SK-N-SH treated with all-trans-retinoic acid at 6 μM for 48 hours (cell line): Measurements from ENCODE around the gene GNA14.

Experiments used
- ATAC-seq: fragments of 200-7000 bp; cut with Tn5 transposase; 3 replicates; pipeline ENCODE4 v1.9.1; 2020; ENCODE audit warnings: mild to moderate bottlenecking, moderate library complexity
- BACH2 ChIP-seq: fragments of 250-450 bp; sonication (Bioruptor Pico); IDR thresholded peaks from 2 replicates; pipeline ENCODE4 v1.9.0; 2021; ENCODE audit warnings: mild to moderate bottlenecking, borderline replicate concordance
- ESRRG ChIP-seq: fragments of 250-450 bp; sonication (Bioruptor Pico); IDR thresholded peaks from 2 replicates; pipeline ENCODE4 v1.6.1; 2021; ENCODE audit warnings: mild to moderate bottlenecking
- GLIS3 ChIP-seq: fragments of 250-450 bp; sonication (Bioruptor Pico); IDR thresholded peaks from 2 replicates; pipeline ENCODE4 v1.5.0; 2020; ENCODE audit warnings: mild to moderate bottlenecking, moderate library complexity
- ISL1 ChIP-seq: fragments of 250-450 bp; sonication (Bioruptor Pico); IDR thresholded peaks from 2 replicates; pipeline ENCODE4 v2.1.2; 2022; ENCODE audit warnings: mild to moderate bottlenecking, moderate library complexity
- OSR1 ChIP-seq: fragments of 250-450 bp; sonication (Bioruptor Pico); IDR thresholded peaks from 2 replicates; pipeline ENCODE4 v1.8.0; 2022; ENCODE audit warnings: moderate library complexity, mild to moderate bottlenecking, inconsistent platforms
- PATZ1 ChIP-seq: fragments of 250-450 bp; sonication (Bioruptor Pico); IDR thresholded peaks from 2 replicates; pipeline ENCODE4 v1.8.0; 2020; ENCODE audit warnings: mild to moderate bottlenecking, moderate library complexity, borderline replicate concordance
- POU6F1 ChIP-seq: fragments of 250-450 bp; sonication (Bioruptor Pico); IDR thresholded peaks from 2 replicates; pipeline ENCODE4 v1.8.0; 2021; ENCODE audit warnings: low read depth, mild to moderate bottlenecking, moderate library complexity, borderline replicate concordance
- PPARA ChIP-seq: fragments of 250-450 bp; sonication (Bioruptor Pico); IDR thresholded peaks from 2 replicates; pipeline ENCODE4 v1.5.0; 2020; ENCODE audit warnings: mild to moderate bottlenecking, borderline replicate concordance
- RARB ChIP-seq: fragments of 250-450 bp; sonication (Bioruptor Pico); IDR thresholded peaks from 2 replicates; pipeline ENCODE4 v1.8.0; 2021; ENCODE audit warnings: mild to moderate bottlenecking, moderate library complexity
- SNAI2 ChIP-seq: fragments of 250-450 bp; sonication (Bioruptor Pico); IDR thresholded peaks from 2 replicates; pipeline ENCODE4 v1.5.0; 2020; ENCODE audit warnings: mild to moderate bottlenecking, moderate library complexity
- TCF4 ChIP-seq: fragments of 250-450 bp; sonication (Bioruptor Pico); IDR thresholded peaks from 2 replicates; pipeline ENCODE4 v1.8.0; 2021; ENCODE audit warnings: mild to moderate bottlenecking, moderate library complexity, borderline replicate concordance
- TOX ChIP-seq: fragments of 250-450 bp; sonication (Bioruptor Pico); IDR thresholded peaks from 2 replicates; pipeline ENCODE4 v1.8.0; 2021; ENCODE audit warnings: mild to moderate bottlenecking, moderate library complexity, borderline replicate concordance
- TSHZ2 ChIP-seq: fragments of 250-450 bp; sonication (Bioruptor Pico); IDR thresholded peaks from 2 replicates; pipeline ENCODE4 v1.5.0; 2020; ENCODE audit warnings: mild to moderate bottlenecking, moderate library complexity
- ZC3H10 ChIP-seq: fragments of 250-450 bp; sonication (Bioruptor Pico); IDR thresholded peaks from 2 replicates; pipeline ENCODE4 v1.5.1; 2021; ENCODE audit warnings: mild to moderate bottlenecking, moderate library complexity
- ZFP3 ChIP-seq: fragments of 250-450 bp; sonication (Bioruptor Pico); IDR thresholded peaks from 2 replicates; pipeline ENCODE4 v1.5.0; 2020; ENCODE audit warnings: mild to moderate bottlenecking, moderate library complexity
- ZNF8 ChIP-seq: fragments of 450-650 bp; formaldehyde crosslinking; IDR thresholded peaks from 2 replicates; pipeline ENCODE4 v1.5.0; 2020; ENCODE audit warnings: mild to moderate bottlenecking, moderate library complexity
- TF ChIP-seq, protein P1 (sequence below): fragments of 250-450 bp; sonication (Bioruptor Pico); IDR thresholded peaks from 2 replicates; pipeline ENCODE4 v1.5.1; 2020; ENCODE audit warnings: low read depth, mild to moderate bottlenecking, moderate library complexity

GNA14 gene

DNA sequence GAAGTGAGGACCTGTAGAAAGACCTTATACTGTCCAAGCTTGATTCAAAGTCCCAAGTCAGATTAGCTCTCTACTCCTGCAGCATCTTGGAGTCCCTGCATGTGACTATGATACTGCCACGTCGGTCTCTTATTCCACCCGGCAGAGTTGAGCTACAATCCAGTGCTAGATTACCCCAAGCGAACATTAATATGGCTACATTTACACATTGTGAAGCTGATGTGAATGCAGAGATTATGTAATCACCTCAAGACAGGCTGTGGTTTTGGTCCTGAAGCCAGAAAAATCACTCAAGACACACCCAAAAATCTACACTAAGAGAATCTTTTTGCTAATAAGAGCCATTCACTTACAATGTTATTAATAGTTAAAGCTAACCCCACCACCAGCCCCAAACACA is 116.7 kb downstream of the GNA14 start:
- no peak for ATAC-seq
- TF ChIP-seq TOX (CRISPR knock-in tag): no peak
- no peak for TF ChIP-seq TCF4 (CRISPR knock-in tag)
- TF ChIP-seq GLIS3 (CRISPR knock-in tag): no peak
- TF ChIP-seq POU6F1 (CRISPR knock-in tag): no peak
- TF ChIP-seq BACH2 (CRISPR knock-in tag): no peak

- TF ChIP-seq TSHZ2 (CRISPR knock-in tag): peak; percentile 62; the same call in 1 of the 2 replicates
- TF ChIP-seq RARB (CRISPR knock-in tag): no peak
- TF ChIP-seq ISL1 (CRISPR knock-in tag): peak; percentile 87
- TF ChIP-seq PATZ1 (CRISPR knock-in tag): no peak
- peak; percentile 51; the same call in 1 of the 2 replicates for TF ChIP-seq TCF4 (CRISPR knock-in tag)
- ATAC-seq: peak; percentile 38
Observed at GRCh38 chr9:77523891-77524290, 124.2 kb downstream of the GNA14 start.

- no peak for ATAC-seq
- TF ChIP-seq ISL1 (CRISPR knock-in tag) (no peak), ESRRG (CRISPR knock-in tag) (no peak), ZNF8 (CRISPR knock-in tag) (no peak), BACH2 (CRISPR knock-in tag) (no peak), PPARA (CRISPR knock-in tag) (no peak), SNAI2 (CRISPR knock-in tag) (no peak), GLIS3 (CRISPR knock-in tag) (no peak), POU6F1 (CRISPR knock-in tag) (no peak), TOX (CRISPR knock-in tag) (no peak), ZFP3 (CRISPR knock-in tag) (no peak), ZC3H10 (CRISPR knock-in tag) (no peak), PATZ1 (CRISPR knock-in tag) (no peak)
Observed at GRCh38 chr9:77521091-77521490, 127.0 kb downstream of the GNA14 start.

DNA sequence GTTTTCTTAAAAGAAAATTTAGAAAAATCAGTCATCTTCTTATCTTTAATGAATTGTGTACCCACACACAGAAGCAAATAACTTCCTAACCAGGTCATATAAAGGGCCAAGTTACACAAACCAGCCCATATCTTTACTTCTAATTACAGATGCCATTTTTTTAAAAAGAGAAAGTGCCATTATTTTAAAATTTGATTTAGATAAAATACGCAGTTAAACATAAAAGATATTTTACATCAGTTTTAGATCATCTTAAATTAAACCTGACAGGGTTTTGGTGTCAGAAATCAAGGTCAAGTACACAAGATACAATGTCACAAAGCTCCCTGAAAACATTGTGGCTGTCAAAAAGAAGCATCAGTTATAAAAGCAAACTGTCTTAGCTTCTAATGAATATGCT is 129.4 kb downstream of the GNA14 start:
- no peak for ATAC-seq
- TF ChIP-seq, protein P1, sequence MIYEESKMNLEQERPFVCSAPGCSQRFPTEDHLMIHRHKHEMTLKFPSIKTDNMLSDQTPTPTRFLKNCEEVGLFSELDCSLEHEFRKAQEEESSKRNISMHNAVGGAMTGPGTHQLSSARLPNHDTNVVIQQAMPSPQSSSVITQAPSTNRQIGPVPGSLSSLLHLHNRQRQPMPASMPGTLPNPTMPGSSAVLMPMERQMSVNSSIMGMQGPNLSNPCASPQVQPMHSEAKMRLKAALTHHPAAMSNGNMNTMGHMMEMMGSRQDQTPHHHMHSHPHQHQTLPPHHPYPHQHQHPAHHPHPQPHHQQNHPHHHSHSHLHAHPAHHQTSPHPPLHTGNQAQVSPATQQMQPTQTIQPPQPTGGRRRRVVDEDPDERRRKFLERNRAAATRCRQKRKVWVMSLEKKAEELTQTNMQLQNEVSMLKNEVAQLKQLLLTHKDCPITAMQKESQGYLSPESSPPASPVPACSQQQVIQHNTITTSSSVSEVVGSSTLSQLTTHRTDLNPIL: peak; percentile 36; the same call in 1 of the 2 replicates
- TF ChIP-seq GLIS3 (CRISPR knock-in tag) (no peak), ZFP3 (CRISPR knock-in tag) (no peak), ZC3H10 (CRISPR knock-in tag) (no peak), TSHZ2 (CRISPR knock-in tag) (peak; percentile 77; the same call in 1 of the 2 replicates), ISL1 (CRISPR knock-in tag) (peak; percentile 93), ESRRG (CRISPR knock-in tag) (peak; percentile 22; the same call in 1 of the 2 replicates), TCF4 (CRISPR knock-in tag) (peak; percentile 81), OSR1 (CRISPR knock-in tag) (no peak)
